GM13976 (cell line): ENCODE data around the gene CLEC16A.

Source experiments
- DNase-seq: peaks from one replicate; pipeline ENCODE4 v3.0.0; 2012; ENCODE audit warnings: low spot score
- in situ Hi-C: fragments of 300-500 bp; cut with MboI; formaldehyde crosslinking; loops from one replicate; pipeline ENCODE4 v1.12.0; 2022; ENCODE audit warnings: low sequenced_read_pairs, mixed read lengths, inconsistent platforms; ENCODE audit not compliant: unreplicated experiment
- TF ChIP-seq, protein P1 (sequence below): IDR thresholded peaks from 2 replicates; pipeline ENCODE4 v1.5.1; 2012; ENCODE audit warnings: borderline replicate concordance, mild to moderate bottlenecking; ENCODE audit not compliant: insufficient read depth; ENCODE audit errors: extremely low read depth, missing control alignments, control extremely low read depth

Gene CLEC16A

DNA sequence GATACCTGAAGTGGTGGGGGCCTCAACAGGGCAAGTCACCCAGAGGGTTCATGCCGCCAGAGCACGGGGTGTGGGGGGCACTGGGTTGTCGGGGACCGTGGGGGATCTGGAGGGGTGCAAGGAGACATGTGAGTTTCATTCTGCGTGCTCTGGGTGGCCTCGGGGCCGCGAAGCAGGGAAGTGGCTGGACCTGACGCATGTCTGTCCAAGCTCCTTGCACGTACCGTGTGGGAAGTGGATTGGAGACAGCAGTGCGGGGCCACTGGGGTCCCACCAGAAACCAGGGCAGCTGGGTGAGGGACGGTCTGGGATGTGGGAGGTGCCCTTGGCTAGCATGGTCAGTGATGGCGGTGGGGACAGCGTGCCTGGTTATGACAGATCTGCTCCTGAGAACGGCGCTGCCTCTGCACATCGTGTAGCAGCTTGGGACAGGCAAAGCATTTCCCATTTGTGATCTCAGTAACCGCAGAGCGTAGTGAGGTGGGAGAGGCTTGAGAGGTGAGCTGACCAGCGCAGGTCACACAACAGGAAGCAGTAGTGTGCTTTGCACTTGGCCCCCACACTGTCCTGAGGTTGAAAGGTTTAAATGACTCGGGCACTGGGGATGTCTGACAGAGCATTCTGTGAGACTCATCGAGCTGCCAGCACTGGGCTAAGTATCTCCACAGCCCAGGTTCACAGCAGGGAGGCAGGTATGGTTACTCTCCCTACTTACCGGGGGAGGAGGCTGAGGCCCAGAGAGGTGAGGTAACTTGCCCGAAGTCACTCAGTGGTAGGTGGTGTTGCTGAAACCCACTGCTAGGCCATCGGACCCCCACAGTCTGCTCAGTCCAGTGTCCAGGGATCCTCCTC is 197.3 kb downstream of the CLEC16A start:
- no peak for DNase-seq
- in situ Hi-C loops = no loop called here
- TF ChIP-seq, protein P1, sequence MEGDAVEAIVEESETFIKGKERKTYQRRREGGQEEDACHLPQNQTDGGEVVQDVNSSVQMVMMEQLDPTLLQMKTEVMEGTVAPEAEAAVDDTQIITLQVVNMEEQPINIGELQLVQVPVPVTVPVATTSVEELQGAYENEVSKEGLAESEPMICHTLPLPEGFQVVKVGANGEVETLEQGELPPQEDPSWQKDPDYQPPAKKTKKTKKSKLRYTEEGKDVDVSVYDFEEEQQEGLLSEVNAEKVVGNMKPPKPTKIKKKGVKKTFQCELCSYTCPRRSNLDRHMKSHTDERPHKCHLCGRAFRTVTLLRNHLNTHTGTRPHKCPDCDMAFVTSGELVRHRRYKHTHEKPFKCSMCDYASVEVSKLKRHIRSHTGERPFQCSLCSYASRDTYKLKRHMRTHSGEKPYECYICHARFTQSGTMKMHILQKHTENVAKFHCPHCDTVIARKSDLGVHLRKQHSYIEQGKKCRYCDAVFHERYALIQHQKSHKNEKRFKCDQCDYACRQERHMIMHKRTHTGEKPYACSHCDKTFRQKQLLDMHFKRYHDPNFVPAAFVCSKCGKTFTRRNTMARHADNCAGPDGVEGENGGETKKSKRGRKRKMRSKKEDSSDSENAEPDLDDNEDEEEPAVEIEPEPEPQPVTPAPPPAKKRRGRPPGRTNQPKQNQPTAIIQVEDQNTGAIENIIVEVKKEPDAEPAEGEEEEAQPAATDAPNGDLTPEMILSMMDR = no peak

DNA sequence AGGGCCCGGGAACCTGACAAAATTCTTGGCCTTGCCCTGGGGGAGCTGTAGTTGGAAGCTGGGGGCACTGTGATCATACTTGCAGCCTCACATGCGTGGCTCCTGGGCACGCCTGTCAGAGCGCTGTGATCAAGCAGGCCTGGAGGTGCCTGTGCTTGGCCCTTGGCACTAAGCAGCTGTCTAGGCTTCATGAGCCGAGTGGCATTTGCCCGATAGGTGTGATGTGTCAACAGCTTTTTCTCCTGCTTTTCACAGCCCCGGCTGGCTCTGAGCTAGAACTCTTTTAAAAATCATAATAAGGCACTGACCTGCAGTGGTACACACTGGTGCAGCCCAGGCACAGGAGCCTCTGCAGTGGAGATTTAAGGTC is 197.9 kb downstream of the CLEC16A start:
- no peak for DNase-seq
- in situ Hi-C loops = no loop called here

DNA sequence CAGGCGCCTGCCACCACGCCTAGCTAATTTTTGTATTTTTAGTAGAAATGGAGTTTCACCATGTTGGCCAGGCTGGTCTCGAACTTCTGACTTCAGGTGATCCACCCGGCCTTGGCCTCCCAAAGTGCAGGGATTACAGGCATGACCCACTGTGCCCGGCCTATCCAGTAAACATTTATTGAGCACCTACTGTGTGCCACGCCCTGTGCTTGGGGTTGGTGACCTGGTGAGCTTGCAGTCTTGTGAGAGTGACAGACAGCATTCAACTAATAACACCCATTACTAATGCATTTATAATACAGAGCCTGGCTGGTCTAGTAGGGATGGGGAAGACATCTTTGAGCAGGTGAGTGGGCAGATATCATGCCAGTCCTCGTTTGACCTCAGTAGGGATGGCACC is 198.6 kb downstream of the CLEC16A start:
- in situ Hi-C loops = no loop called here
- TF ChIP-seq, protein P1 = no peak
- DNase-seq = no peak

More for the DNA sequence above, 197.9 kb downstream of the CLEC16A start:
- TF ChIP-seq, protein P1 = no peak

DNA sequence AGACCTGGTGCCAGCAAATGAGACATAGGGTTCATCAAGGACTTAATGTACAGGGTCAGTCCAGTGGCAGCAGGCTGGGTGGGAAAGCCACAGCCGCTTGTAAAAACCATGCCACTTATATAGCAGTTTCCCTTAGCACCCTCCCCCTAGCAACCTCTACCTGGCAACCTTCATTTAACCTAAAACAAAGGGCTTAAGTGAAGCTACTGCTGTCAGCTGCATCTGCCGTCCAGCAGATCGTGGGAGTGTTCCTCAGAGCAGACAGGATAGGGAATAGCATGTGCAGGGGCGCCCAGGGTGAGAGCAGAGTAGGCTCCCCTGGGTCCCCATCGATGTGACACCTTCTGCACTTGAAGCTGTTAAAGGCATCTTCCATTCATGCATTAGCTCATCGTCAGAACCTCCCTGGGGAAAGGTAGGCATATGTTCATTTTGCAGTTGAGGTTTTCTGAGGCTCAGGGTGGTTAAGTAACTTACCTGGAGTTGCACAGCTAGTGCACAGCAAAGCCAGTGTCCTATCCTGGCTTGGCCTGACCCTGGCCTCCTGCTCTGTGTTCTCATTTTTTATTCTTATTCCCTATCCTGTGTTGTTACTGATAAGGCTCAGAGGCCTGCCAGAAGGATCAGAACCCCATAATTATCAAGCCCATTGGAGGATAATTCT is 199.1 kb downstream of the CLEC16A start:
- DNase-seq = no peak
- TF ChIP-seq, protein P1 = no peak
- in situ Hi-C loops = no loop called here

DNA sequence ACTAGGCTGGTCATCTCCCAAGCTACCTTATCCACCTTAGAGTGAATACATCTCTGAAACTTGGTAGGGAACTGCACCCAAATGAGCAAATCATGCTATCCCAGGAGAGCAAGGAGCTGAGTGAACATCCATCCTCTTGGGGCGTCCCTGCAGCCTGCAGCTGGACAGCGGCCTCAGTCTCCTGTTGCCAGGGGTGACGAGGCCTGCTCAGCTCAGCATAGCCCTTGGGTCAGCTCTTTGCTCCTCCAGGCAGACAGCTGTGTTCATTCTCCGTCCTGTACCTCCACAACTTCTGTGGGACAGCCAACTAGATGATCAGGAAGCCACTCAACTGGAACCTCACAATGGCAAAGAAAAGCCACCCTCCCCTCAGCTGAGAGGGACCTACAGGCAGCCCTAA is 199.8 kb downstream of the CLEC16A start:
- in situ Hi-C loops = no loop called here
- TF ChIP-seq, protein P1 = no peak
- DNase-seq = no peak

DNA sequence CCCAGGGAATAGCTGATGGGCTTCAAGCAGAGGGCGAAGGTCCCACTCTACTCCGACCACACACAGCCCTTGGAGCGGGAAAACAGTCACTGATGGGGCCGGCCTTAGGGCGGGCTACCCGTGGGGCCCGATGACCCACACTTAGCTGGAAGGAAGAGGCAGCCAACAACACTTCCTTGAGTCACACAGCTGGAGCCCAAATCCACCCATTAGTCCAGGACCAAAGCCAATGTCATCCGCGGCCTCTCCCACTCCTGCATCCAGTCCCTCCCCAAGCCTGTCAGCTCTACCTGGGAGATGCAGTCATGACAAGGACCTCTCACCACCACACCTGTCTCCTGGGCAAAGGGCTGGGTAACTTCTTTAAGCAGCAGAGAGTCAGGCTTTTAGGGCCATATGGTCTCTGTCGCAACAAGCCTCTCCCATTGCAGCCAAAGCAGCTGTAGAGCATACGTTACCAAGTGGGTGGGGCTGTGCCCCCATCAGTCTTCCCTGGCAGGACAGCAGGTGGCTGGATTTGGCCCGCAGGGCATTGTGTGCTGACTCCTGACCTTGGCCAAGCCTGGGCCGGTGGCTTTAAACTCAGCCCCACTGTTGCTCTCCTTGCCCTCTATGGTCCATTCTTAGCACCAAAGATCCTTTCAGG is 200.9 kb downstream of the CLEC16A start:
- in situ Hi-C loops = no loop called here
- TF ChIP-seq, protein P1 = no peak
- DNase-seq = no peak
